SK-N-SH (cell line): Measurements from ENCODE around the gene FRMD4B. TPM values are rescaled to one million over a fixed set of nuclear protein-coding genes. Genes with fewer than 3 reads are reported as not detected.

Source experiments
- CTCF ChIA-PET: fragments of 300-600, 350-600 bp; formaldehyde crosslinking; extraction: SDS; loops from one replicate; lab custom pipeline; 2021; lab: Yijun Ruan, JAX
- POLR2A ChIA-PET: fragments of 350-600 bp; sonication (Branson Sonifier 250); formaldehyde crosslinking; extraction: SDS; loops from one replicate; lab custom pipeline; 2020; ENCODE audit warnings: antibody characterized with exemption, inconsistent platforms; lab: Yijun Ruan, JAX
- DNase-seq: peaks from one replicate; pipeline ENCODE4 v3.0.0; 2012
- H2AFZ ChIP-seq: fragments of 200-600 bp; sonication (generic); 2 replicates; pipeline ENCODE4 v1.8.1; 2016; ENCODE audit warnings: antibody characterized with exemption, mild to moderate bottlenecking, low read depth
- H3F3A ChIP-seq: fragments of 200-600 bp; sonication (generic); replicated peaks from 2 replicates; pipeline ENCODE3; 2016; ENCODE audit warnings: antibody characterized with exemption, mild to moderate bottlenecking; ENCODE audit not compliant: insufficient read depth
- H3K27ac ChIP-seq, 2 experiments: fragments of 200-500 bp in 1 of 2; fragments of 200-600 bp in 1 of 2; sonication (Bioruptor generic) in 1 of 2; sonication (generic), shearing (Covaris generic) in 1 of 2; 2 replicates each; pipeline versions ENCODE4 v1.5.1 to v1.6.1; 2014 to 2016; ENCODE audit warnings: low read depth in 2 of 2, inconsistent platforms in 1 of 2, low read length in 1 of 2, mild to moderate bottlenecking in 1 of 2, mixed read lengths in 1 of 2
- H3K27me3 ChIP-seq: fragments of 200-600 bp; sonication (generic), shearing (Covaris generic); 2 replicates; pipeline ENCODE4 v1.6.1; 2016; ENCODE audit warnings: mixed run types; ENCODE audit not compliant: insufficient read depth
- H3K36me3 ChIP-seq, 2 experiments: fragments of 200-500 bp in 1 of 2; fragments of 200-600 bp in 1 of 2; sonication (Bioruptor generic) in 1 of 2; sonication (generic) in 1 of 2; replicated peaks in 1 of 2; 2 replicates each; pipeline versions ENCODE3 to v1.5.1; 2014 to 2016; ENCODE audit warnings: low read length in 1 of 2, mild to moderate bottlenecking in 1 of 2; ENCODE audit not compliant: insufficient read depth in 2 of 2, control insufficient read depth in 1 of 2
- H3K4me1 ChIP-seq, 2 experiments: fragments of 200-500 bp in 1 of 2; fragments of 200-600 bp in 1 of 2; sonication (Bioruptor generic) in 1 of 2; sonication (generic), shearing (Covaris generic) in 1 of 2; 2 replicates each; pipeline versions ENCODE4 v1.5.1 to v1.6.1; 2014 to 2016; ENCODE audit warnings: low read depth in 1 of 2, low read length in 1 of 2, mixed run types in 1 of 2; ENCODE audit not compliant: insufficient read depth in 2 of 2, control insufficient read depth in 1 of 2
- H3K4me2 ChIP-seq: fragments of 200-600 bp; sonication (generic), shearing (Covaris generic); 2 replicates; pipeline ENCODE4 v1.6.1; 2017; ENCODE audit warnings: mixed run types
- H3K4me3 ChIP-seq, 2 experiments: fragments of 200-500 bp in 1 of 2; fragments of 200-600 bp in 1 of 2; sonication (Bioruptor generic) in 1 of 2; sonication (generic), shearing (Covaris generic) in 1 of 2; 2 replicates each; pipeline versions ENCODE4 v1.5.1 to v1.8.1; 2014 to 2016; ENCODE audit warnings: low read depth in 2 of 2, inconsistent platforms in 1 of 2, low read length in 1 of 2, mild to moderate bottlenecking in 1 of 2, mixed read lengths in 1 of 2, moderate library complexity in 1 of 2
- H3K79me2 ChIP-seq: fragments of 200-600 bp; sonication (generic); 2 replicates; pipeline ENCODE4 v1.8.1; 2017; ENCODE audit warnings: mild to moderate bottlenecking; ENCODE audit not compliant: insufficient read depth
- H3K9ac ChIP-seq: fragments of 200-600 bp; sonication (generic); 2 replicates; pipeline ENCODE4 v1.6.1; 2017; ENCODE audit warnings: mixed run types
- H3K9me2 ChIP-seq: fragments of 200-600 bp; sonication (generic); 2 replicates; pipeline ENCODE4 v1.6.1; 2017; ENCODE audit warnings: mixed run types
- H3K9me3 ChIP-seq: fragments of 200-600 bp; sonication (generic); 2 replicates; pipeline ENCODE4 v1.6.1; 2017; ENCODE audit warnings: mixed run types, mild to moderate bottlenecking, moderate library complexity
- H4K20me1 ChIP-seq: fragments of 200-600 bp; sonication (generic); 2 replicates; pipeline ENCODE4 v1.6.1; 2017; ENCODE audit warnings: mild to moderate bottlenecking, mixed run types; ENCODE audit not compliant: insufficient read depth
- CHD2 ChIP-seq: fragments of 150-350 bp; IDR thresholded peaks from 2 replicates; pipeline ENCODE4 v1.6.1; 2018; ENCODE audit warnings: low read length; ENCODE audit not compliant: partially characterized antibody
- FOSL2 ChIP-seq: IDR thresholded peaks from 2 replicates; pipeline ENCODE4 v1.4.0; 2012; ENCODE audit warnings: low read depth, mild to moderate bottlenecking, moderate library complexity, borderline replicate concordance
- FOXM1 ChIP-seq: IDR thresholded peaks from 2 replicates; pipeline ENCODE4 v1.4.0; 2012; ENCODE audit warnings: low read depth, mild to moderate bottlenecking
- GABPA ChIP-seq: IDR thresholded peaks from 2 replicates; pipeline ENCODE4 v1.4.0; 2012; ENCODE audit warnings: low read depth, mild to moderate bottlenecking
- IRF3 ChIP-seq: fragments of 150-350 bp; IDR thresholded peaks from 2 replicates; pipeline ENCODE4 v1.6.1; 2016; ENCODE audit warnings: mild to moderate bottlenecking, low read depth, low read length
- MAX ChIP-seq: IDR thresholded peaks from 2 replicates; pipeline ENCODE4 v1.4.0; 2012; ENCODE audit warnings: low read depth
- NFIC ChIP-seq: IDR thresholded peaks from 2 replicates; pipeline ENCODE4 v1.4.0; 2012; ENCODE audit warnings: borderline replicate concordance
- POLR2AphosphoS5 ChIP-seq: IDR thresholded peaks from 2 replicates; pipeline ENCODE4 v1.6.1; 2012; ENCODE audit warnings: low read depth, low read length
- RAD21 ChIP-seq: IDR thresholded peaks from 2 replicates; pipeline ENCODE4 v1.6.1; 2012; ENCODE audit warnings: mild to moderate bottlenecking, low read length
- TAF1 ChIP-seq: IDR thresholded peaks from 2 replicates; pipeline ENCODE4 v1.6.1; 2012; ENCODE audit warnings: low read depth, mild to moderate bottlenecking, low read length, moderate library complexity, borderline replicate concordance
- TEAD4 ChIP-seq: IDR thresholded peaks from 2 replicates; pipeline ENCODE4 v1.4.0; 2012; ENCODE audit warnings: mild to moderate bottlenecking, borderline replicate concordance; ENCODE audit not compliant: insufficient read depth
- YY1 ChIP-seq: IDR thresholded peaks from 2 replicates; pipeline ENCODE4 v1.4.0; 2012; ENCODE audit warnings: low read depth, mild to moderate bottlenecking
- WGBS: methylation state at CpG from one replicate; pipeline ENCODE4 v1.1.6; 2017; ENCODE audit warnings: low lambda C conversion rate; 5-methylcytosine and 5-hydroxymethylcytosine counted together
- polyA plus RNA-seq, 3 experiments: library from polyadenylated mRNA; depleted of rRNA; stranded (reverse); fragments of >200 nt; gene quantifications; 2 replicates each; pipeline ENCODE4 v1.2.3, GENCODE V29; 2012

The FRMD4B gene
- polyA plus RNA-seq, 1 of the 3 experiments (the other 2 are of a cell fraction) = 0.53 TPM

GRCh38 chr3:69385123-69385722 is 665 bp downstream of the FRMD4B start (continued):
- TF ChIP-seq NFIC (no peak), FOXM1 (no peak), POLR2AphosphoS5 (no peak), TAF1 (no peak)

- TF ChIP-seq TEAD4 = no peak
- no peak for TF ChIP-seq RAD21
- no peak for TF ChIP-seq IRF3
- no peak for TF ChIP-seq GABPA
- TF ChIP-seq MAX = no peak
- no peak for TF ChIP-seq YY1
- TF ChIP-seq FOSL2 = no peak
- TF ChIP-seq, all 33 proteins: peak for 0
- no peaks in the 10 kb centered on the region for H3K27me3 ChIP-seq
- WGBS = 96% methylated on average over 1 of the region's 1 CpG
- H3K36me3 ChIP-seq = no peaks in the 10 kb centered on the region
- H3K9ac ChIP-seq = peak overlapping the region; percentile 59; the same call in 1 of the 2 replicates
- peaks cover 0 to 12% of the 10 kb centered on the region in 2 experiments; a peak in 1 of 4 replicates for H3K4me1 ChIP-seq
- DNase-seq = no peak
- peak overlapping the region; percentile 91 for H3K4me2 ChIP-seq
- H3K9me2 ChIP-seq = no peaks in the 10 kb centered on the region
- no peaks in the 10 kb centered on the region for H3K9me3 ChIP-seq
- peaks cover 22% of the 10 kb centered on the region for H3K79me2 ChIP-seq
- peaks cover 19% of the 10 kb centered on the region for H3F3A ChIP-seq
- ChIA-PET POLR2A (no interaction called here), CTCF (interaction anchor here (0.6 to 4.0 kb wide), 5 partner anchors 10 to 74 kb away, joined by 3 to 22 read pairs (median 4); no protein-coding TSS in a partner anchor)
- H3K4me3 ChIP-seq = peak overlapping the region in 1 of 2 experiments; percentile 5; a peak in 1 of 4 replicates
- peak overlapping the region in 1 of 2 experiments; percentile 17; a peak in 1 of 4 replicates for H3K27ac ChIP-seq
- no peaks in the 10 kb centered on the region for H4K20me1 ChIP-seq
- H2AFZ ChIP-seq = no peak overlapping the region
Measured at GRCh38 chr3:69384326-69384725, 1.6 kb downstream of the FRMD4B start.

- no peak overlapping the region for H3K9ac ChIP-seq
- H3F3A ChIP-seq = peaks cover 4% of the 10 kb centered on the region
- no peaks in the 10 kb centered on the region for H3K9me2 ChIP-seq
- H3K79me2 ChIP-seq = peaks cover 19% of the 10 kb centered on the region
- no peaks in the 10 kb centered on the region for H3K27me3 ChIP-seq
- no peaks in the 10 kb centered on the region for H3K4me1 ChIP-seq
- H3K36me3 ChIP-seq = no peaks in the 10 kb centered on the region
- H3K27ac ChIP-seq = no peak overlapping the region
- H4K20me1 ChIP-seq = no peaks in the 10 kb centered on the region
- ChIA-PET POLR2A (no interaction called here), CTCF (interaction anchor here (0.6 to 2.2 kb wide), 3 partner anchors 29 to 218 kb away, joined by 3 to 7 read pairs (median 7); no protein-coding TSS in a partner anchor)
- no peak overlapping the region for H2AFZ ChIP-seq
- no peaks in the 10 kb centered on the region for H3K9me3 ChIP-seq
- 84% methylated on average over 3 of the region's 3 CpGs for WGBS
- TF ChIP-seq CHD2 = no peak
- TF ChIP-seq YY1 = no peak
- DNase-seq = no peak
- H3K4me3 ChIP-seq = no peak overlapping the region
- no peak overlapping the region for H3K4me2 ChIP-seq
Measured at GRCh38 chr3:69379661-69380060, 6.2 kb downstream of the FRMD4B start.
